ENCODE results near the gene SLC35G3.
A peak's percentile ranks its signal among the peaks of the same experiment; 100 is the strongest.
"Not testable (repeated sequence)": the region's sequence is repeated elsewhere in the genome, so short reads cannot be mapped to it uniquely, and the experiment has no call there.

SLC35G3 gene

DNA sequence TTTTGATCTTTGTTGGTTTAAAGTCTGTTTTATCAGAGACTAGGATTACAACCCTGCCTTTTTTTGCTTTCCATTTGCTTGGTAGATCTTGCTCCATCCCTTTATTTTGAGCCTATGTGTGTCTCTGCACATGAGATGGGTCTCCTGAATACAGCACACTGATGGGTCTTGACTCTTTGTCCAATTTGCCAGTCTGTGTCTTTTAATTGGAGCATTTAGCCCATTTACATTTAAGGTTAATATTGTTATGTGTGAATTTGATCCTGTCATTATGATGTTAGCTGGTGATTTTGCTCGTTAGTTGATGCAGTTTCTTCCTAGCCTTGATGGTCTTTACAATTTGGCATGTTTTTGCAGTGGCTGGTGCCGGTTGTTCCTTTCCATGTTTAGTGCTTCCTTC, 8.4 kb upstream of the SLC35G3 start:
- DNase-seq: not testable (repeated sequence)

DNA sequence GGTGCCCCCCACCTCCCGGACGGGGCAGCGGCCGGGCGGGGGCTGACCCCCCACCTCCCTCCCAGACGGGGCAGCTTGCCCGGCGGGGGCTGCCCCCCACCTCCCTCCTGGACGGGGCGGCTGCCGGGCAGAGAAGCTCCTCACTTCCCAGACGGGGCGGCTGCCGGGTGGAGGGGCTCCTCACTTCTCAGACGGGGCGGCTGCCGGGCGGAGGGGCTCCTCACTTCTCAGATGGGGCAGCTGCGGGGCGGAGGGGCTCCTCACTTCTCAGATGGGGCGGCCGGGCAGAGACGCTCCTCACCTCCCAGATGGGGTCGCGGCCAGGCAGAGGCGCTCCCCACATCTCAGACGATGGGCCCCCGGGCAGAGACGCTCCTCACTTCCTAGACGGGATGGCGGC, 869 bp upstream of the SLC35G3 start:
- not testable (repeated sequence) for DNase-seq

DNA sequence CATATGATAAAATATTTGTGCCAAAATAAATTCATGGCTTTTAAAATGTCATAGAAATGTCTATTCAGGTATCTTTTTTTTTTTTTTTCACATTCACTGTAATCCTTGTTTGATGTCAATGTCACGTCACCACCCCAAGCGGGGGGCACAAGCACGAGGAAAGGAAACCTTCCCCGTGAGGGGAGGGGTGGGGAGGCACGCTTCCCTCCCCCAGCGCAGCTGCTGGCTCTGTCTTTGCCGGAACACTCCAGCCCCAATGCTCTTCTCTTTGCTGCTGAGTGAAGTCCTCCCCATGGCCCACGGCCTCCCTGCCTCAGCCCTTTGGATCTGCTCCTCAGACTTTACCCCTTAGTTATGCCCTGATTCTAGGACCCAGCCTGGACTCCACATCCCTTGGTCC, 1.5 kb downstream of the SLC35G3 start:
- peak in 1 of 2 donors; percentile 41 for DNase-seq

DNA sequence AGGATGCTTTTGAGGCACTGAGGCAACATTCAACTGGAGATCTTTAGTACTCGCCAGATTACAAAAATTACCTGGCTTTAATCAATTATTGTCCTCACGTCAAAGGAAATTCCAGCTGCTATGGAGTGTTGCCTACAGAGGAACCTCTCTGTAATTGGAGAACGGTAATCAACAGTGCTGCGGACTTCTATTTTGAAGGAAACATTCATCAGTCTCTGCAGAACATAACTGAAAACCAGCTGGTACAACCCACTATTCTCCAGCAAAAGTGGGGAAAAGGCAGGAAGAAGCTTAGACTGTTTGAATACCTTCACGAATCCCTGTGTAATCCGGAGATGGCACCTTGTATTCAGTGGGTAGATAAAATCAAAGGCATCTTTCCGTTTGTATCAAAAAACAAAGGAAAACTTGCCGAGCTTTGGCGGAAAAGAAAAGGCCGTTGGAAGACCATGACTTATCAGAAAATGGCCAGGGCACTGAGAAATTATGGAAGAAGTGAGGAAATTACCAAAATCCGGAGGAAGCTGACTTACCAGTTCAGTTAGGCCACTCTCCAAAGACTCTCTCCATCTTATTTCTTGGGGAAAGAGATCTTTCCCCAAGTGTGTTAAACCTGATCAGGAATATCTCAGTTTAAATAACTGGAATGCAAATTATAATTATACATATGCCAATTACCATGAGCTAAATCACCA, 3.0 kb downstream of the SLC35G3 start:
- DNase-seq: no peak

DNA sequence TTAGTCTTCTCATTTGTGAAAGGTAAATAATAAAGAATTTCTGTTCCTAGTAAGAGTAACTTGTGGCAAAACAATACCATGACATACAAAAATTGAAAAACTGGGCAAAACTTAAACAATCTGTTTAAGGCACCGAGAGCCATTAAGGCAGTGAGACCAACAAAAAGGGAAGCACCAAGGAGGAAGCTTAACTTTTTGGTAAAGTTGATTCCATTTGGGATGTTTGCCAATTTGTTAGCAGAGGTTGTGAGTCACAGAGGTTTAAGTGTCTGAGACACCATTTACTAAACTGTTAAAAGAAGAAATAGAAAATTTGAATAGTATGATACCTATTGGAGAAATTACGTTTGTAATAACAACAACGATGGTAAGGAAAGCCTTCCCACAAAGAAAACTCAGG, 4.9 kb downstream of the SLC35G3 start:
- no peak for DNase-seq

DNA sequence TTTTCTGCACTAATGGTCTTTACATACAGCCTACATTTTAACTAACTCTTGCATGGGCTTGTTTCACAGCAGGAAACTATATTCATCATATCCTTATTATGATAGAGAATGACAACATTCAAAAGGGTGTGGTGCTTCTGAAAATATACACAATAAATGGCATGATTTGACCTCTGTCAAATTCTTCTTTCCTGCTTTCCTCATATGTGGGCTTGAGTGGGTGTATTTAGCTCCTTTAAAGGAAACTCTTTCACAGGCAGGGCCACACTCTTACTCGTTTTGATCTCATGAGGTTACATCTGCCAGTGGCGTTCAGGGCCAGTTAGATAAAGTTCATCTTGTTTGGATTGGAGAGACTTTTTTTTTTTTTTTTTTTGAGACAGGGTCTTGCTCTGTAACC, 6.1 kb downstream of the SLC35G3 start:
- DNase-seq: no peak

DNA sequence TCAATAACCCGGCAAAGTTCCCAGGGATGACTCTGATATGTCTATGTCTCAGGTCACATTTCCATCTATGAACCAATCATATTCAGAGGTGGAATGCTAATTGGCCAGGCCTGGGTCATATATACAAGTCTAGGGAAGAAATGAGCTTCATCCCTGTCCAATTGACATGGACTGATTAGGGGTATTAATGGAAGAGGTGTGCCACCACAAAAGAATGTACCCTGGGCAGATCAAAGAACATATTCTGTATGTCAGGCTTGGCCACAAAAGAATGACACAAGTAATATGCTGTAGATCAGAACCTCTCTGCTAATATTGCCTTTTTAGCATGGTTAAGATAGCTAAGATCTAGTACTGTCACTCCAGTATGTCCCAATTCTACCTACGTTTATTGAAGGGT, 6.7 kb downstream of the SLC35G3 start:
- DNase-seq: no peak

DNA sequence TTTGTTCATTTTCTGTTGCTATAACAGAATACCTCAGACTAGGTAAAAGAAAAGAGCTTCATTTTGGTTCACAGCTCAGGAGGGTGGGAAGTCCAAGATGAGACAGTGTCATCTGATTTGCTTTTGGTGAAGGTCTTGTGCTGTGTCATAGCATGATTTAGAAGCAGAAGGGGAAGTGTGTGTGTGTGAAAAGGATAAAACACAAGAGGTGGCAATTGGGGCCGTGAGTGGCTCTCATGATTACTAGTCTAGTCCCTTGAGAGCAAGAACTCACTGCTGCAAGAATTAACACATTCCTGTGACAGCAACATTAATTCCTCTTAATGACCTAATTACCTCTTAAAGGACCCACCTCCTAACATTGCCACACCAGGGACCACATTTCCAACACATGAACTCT, 8.3 kb downstream of the SLC35G3 start:
- DNase-seq: no peak

DNA sequence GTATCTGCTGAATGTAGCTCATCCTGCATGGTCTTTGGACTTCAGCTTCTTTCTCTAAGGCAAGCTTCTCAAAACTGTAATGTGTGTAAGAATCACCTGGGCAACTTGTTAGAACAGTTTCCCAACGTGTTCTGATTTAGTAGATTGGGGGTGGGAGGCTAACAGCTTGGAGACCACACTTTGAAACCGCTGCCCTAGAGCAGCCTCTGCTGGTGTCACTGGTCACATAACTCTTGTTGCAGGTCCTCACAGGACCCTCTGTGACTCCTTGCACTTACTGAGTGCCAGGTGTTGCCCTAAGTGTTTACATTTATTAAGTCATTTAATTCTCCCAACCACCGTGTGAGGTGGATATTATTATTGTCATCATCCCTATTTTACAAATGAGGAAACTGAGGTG, 9.9 kb downstream of the SLC35G3 start:
- no peak for DNase-seq

DNA sequence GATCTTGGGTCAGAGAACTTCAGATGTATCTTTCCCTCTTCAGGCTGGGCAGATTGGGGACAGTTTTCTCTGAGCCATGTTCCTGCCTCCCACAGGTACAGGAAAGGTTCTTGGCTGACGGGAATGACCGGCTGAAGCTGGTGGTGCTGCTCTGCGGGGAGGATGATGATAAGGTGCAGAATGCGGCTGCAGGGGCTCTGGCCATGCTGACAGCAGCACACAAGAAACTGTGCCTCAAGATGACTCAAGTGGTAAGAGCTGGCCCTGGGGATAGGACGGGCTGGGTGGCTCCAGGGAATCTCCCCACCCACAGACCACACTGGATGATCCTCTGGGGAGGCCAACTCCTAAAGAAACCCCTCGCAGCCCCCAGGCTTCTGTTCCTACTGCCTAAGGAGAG, 10.9 kb downstream of the SLC35G3 start:
- no peak for DNase-seq

DNA sequence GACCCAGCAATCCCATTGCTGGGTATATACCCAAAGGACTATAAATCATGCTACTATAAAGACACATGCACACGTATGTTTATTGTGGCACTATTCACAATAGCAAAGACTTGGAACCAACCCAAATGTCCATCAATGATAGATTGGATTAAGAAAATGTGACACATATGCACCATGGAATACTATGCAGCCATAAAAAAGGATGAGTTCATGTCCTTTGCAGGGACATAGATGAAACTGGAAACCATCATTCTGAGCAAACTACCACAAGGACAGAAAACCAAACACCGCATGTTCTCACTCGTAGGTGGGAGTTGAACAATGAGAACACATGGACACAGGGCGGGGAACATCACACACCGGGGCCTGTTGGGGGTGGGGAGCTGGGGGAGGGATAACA, 14.8 kb downstream of the SLC35G3 start:
- not testable (repeated sequence) for DNase-seq

DNA sequence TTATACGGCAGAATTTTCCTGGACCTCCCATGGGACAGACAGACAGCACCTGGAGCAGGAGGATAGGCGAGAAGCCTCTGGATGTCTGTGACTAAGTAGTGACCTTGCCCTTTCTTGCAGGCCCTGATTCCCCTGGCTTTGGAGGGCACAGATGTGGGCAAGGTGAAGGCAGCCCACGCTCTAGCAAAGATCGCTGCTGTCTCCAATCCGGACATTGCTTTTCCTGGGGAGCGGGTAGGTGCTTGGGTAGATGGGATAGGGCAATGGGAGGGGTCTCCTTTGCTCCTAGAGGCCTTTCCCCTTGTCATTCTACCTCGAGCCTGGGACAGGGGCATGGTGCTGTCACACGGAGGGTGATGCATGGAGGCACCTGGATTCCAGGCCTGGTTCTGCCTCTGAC, 17.3 kb downstream of the SLC35G3 start:
- no peak for DNase-seq

DNA sequence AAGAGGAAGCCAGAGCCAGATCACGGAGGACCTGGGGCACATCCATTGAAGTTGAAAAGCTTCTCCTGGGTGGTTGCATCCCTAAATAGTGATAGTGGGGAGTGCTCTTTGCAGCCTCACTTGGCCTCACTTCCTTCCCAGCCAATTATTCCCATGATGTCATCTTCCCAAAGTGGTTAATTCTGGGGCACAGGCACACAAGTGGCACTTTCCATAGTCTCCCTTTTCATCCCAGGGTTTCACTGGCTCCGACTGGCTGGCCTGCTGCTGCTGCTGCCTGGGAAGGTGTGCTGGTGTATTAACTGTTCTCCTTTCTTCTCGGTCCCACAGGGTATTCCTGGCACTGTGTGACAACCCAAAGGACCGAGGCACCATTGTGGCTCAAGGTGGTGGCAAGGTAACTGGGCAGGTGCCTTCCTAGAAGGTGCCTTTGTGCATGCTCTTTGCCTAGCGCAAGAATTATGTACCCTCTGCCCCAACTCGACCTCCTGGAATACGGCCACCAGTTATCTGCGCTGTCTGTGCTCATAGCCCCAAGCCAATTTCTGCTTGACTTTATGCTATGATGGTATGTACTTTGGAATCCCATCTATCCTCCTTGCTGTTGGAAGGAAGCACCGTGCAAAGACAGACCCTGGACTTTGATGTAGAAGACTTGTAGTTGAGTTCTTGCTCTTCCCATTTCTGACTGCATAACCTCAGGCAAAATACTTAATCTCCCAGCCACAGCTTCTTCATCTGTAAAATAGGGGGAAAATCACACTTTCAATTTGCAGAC, 18.4 kb downstream of the SLC35G3 start:
- DNase-seq: no peak

DNA sequence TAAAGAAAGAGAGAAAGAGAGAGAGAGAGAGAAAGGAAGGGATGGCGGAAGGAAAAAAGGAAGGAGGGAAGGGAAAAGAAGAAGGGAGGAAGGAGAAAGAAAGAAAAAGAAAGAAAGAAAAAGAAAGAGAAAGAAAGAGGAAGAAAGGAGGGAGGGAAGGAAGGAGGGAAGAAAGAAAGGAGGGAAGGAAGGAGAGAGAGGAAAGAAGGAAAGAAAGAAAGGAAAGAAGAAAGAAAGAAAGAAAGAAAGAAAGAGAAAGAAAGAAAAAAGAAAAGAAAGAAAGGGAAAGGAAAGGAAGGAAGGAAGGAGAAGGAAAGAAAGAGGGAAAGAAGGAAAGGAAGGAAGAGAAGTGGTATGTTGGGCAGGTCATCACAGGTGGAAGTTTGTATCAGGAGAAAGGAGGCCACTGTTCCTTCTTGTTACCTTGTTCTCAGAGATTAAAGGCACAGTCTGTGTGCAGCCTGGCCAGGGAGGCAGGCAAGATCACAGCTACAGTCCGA, 19.3 kb downstream of the SLC35G3 start:
- no peak for DNase-seq

DNA sequence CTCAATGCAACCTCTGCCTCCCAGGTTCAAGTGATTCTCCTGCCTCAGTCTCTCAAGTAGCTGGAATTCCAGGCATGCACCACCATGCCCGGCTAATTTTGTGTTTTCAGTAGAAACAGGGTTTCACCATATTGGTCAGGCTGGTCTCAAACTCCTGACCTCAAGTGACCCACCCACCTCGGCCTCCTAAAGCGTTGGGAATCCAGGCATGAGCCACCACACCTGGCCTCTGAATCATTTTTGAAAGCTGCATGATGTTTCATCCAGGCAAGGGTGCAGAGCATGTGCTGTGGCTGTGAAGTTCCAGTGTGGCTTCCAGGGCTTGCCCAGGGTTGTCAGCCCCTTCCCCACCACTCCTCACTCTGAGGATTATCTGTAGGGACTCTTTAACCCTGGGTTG, 21.9 kb downstream of the SLC35G3 start:
- not testable (repeated sequence) for DNase-seq

DNA sequence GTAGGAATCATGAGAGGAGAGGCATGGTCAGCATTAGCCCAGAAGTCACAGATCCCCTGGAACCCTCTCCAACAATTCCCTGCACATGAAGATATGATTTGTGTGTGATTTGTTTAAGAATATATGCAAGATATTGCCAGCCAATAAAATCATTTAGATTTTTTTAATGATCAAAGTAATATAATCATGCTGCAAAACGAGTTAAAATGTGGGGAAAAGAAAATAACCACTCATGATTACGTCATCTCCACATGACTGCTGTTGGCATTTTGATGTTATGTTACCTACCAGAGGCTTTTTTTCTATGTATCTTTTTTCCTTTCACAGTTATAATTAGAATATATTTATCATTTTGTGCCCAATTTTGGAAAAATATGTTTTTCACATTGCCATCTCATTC, 22.4 kb downstream of the SLC35G3 start:
- DNase-seq: no peak

DNA sequence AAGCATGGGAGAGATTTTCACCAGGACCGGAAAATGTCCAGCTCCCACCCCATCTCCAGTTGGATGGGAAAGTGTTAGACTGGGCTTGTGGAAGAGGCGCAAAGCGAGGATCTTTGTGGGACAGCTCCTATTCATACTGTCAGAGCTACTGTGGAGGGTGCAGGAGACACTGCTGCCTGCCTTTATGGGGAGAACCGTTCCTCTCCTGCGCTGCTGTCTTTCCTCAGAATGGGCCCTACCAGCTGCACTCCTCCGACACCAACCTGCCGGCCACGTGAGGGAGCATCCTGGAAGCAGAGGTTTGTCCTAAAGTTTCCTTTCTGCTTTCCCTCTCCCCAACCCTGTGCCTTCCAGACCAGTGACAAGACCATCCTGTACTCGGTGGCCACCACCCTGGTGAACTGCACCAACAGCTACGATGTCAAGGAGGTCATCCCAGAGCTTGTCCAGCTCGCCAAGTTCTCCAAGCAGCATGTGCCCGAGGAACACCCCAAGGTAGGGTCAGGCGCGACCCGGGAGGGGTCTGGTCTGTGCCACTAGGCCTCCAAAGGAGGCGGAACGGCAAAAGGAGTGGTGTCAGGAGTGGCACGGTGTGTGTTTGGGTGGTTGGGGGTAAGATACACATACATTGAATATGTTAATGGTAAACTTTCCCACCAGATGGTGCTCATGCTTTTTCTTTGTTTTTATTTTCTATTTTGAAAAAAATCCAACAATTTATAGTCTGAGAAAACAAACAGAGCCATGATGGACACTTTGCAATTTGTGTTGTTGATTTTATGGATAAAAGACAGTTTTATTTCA, 23.0 kb downstream of the SLC35G3 start:
- peak; percentile 31 to 32 for DNase-seq

DNA sequence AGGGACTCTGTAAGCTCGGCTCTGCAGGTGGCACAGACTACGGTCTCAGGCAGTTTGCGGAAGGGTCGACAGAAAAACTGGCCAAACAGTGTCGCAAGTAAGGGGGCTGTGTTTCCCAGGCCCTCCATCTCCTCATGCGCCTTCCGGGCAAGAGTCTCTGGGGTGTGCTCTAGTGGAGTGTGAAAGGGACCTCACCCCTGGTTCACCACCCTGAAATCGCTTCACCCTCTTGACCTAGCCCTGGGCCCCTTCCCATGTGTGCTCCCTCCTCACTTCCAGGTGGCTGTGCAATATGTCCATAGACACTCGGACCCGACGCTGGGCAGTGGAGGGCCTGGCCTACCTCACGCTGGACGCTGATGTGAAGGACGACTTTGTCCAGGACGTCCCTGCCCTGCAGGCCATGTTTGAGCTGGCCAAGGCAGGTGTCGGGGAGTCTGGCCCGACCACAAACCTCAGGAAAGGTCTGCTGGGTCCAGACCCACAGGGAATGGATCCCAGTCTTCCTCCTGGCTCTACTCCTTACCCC, 24.3 kb downstream of the SLC35G3 start:
- no peak for DNase-seq

DNA sequence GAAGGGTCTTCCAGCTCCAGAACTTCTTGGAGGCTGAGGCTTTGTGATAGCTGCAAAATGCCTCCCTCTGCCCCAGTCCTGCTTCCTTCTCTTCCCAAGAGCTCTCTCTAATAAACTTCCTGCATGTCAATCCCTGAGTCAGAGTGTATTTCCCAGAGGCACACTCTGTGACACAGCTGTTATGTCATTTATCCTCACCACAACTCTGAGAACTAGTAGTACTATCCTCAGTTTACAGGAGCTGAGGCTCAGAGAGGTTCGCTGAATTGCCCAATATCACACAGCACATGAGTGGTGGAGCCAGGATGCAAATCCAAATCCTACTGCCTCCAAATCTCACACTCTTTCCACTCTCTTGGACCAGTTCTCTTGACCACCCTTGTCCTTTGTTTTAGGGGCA, 26.5 kb downstream of the SLC35G3 start:
- no peak for DNase-seq

DNA sequence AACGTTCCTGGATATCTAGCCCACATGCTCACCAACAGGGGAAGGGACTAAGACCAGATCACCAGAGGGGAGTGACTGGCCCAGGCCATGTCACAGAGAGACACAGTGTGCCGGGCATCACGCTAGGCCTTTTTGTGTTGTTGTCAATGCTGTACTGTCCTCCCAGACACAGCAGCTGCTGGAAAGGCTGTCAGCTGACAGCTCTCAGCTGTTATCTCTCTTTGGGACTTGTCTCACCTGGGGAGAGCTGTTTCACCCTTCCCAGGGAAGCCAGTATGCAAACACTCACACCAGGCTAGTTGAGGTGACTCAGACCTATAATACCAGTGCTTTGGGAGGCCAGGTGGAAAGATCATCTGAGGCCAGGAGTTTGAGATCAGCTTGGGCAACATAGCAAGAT, 27.1 kb downstream of the SLC35G3 start:
- DNase-seq: no peak

DNA sequence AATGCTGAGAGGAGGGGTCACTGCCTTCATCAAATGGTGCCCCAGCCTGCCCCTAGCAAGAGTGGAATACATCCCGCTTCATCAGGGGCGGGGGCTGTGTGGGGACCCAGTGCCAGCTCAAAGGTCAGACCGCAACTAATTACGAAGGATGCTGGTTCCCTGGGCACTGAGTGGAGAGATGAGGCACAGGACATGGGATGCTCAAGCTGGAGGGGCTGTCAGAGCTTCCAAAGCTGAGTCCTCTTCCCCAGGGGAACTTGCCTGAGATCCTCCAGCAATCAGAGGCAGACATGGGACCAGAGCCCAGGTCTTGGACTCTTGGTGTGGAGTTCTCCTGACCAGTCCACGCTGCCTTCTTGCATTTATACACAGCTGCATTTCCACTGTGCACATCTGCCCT, 27.7 kb downstream of the SLC35G3 start:
- no peak for DNase-seq

DNA sequence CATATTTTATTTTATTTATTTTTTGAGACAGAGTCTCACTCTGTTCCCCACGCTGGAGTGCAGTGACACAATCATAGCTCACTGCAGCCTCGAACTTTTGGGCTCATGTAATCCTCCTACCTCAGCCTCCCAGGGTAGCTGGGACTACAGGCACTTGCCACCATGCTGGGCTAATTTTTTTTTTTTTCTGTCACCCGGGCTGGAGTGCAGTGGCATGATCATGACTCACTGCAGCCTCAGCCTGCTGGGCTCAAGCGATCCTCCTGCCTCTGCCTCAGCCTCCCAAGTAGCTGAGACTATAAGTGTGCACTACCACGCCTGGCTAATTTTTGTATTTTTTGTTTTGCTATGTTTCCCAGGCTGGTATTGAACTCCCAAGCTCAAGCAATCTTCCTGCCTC, 29.5 kb downstream of the SLC35G3 start:
- no peak for DNase-seq

DNA sequence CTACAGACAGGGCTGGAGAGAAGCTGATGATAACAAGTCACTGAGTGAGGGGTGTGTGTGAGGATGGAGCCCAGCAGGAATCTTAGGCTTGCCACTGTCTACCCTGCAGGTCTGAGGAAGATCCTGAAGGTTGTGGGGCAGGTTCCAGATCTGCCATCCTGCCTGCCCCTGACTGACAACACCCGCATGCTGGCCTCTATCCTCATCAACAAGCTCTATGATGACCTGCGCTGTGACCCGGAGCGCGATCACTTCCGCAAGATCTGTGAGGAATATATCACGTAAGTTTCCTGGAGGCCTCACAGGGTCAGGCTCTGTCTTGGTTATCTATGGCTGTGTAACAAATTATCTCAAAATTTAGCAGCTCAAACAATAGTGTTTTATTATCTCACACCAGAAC, 30.3 kb downstream of the SLC35G3 start:
- no peak for DNase-seq

Measured in activated CD4-positive, alpha-beta T cell treated with anti-CD3 and anti-CD28 coated beads for 4 hours (primary cell).